RWPE1 (cell line): ENCODE measurements around the gene IRF4.

Source experiments
- CTCF ChIA-PET: fragments of 350-600 bp; sonication (Branson Sonifier 250); formaldehyde crosslinking; extraction: SDS; loops from one replicate; lab custom pipeline; 2021; lab: Yijun Ruan, JAX
- POLR2A ChIA-PET: fragments of 400-600 bp; formaldehyde crosslinking; extraction: SDS; loops from one replicate; lab custom pipeline; 2020; ENCODE audit warnings: antibody characterized with exemption; ENCODE audit not compliant: low non-redundant PET; lab: Yijun Ruan, JAX
- DNase-seq: peaks from one replicate; pipeline ENCODE4 v3.0.0; 2012; ENCODE audit warnings: low spot score
- H3K27ac ChIP-seq: fragments of 450-650 bp; 2 replicates; pipeline ENCODE4 v1.5.1; 2017
- CTCF ChIP-seq: fragments of 450-650 bp; conservative IDR thresholded peaks from 2 replicates; pipeline ENCODE4 v1.5.1; 2017; ENCODE audit warnings: low read depth, mild to moderate bottlenecking

The IRF4 gene

GRCh38 chr6:357791-358341 is 33.7 kb upstream of the IRF4 start:
- TF ChIP-seq CTCF: no peak
- no peak for DNase-seq
- no peak overlapping the region for H3K27ac ChIP-seq
- CTCF ChIA-PET: no interaction called here
- POLR2A ChIA-PET: no interaction called here

- no peak overlapping the region for H3K27ac ChIP-seq
- POLR2A ChIA-PET: no interaction called here
- CTCF ChIA-PET: no interaction called here
- no peak for TF ChIP-seq CTCF
- no peak for DNase-seq
These were observed 33.1 kb upstream of the IRF4 start for GRCh38 chr6:358432-358831.

DNA sequence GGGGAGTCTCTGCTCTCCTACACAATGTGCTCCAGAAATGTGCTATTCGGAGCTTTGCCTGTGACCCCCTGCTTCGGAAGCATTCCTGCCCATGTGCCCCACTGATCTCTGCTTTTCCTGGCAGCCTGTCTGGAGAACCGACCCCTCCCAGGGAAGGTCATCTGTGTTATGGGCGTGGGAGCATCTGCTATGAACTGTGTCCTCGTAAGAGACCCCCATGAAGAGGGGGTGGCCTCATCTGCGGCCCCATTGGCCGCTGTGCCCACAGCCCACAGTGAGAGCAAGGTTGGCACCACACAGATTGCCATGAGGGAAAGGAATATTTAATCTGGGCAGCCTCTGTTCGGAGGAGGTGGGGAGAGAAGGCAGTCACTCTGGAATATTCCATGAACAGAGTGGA is 32.7 kb upstream of the IRF4 start:
- DNase-seq: no peak
- ChIA-PET CTCF (no interaction called here), POLR2A (no interaction called here)

GRCh38 chr6:359261-360035 is 32.1 kb upstream of the IRF4 start:
- ChIA-PET CTCF (no interaction called here), POLR2A (no interaction called here)
- no peak overlapping the region for H3K27ac ChIP-seq
- no peak for TF ChIP-seq CTCF
- no peak for DNase-seq

More for the DNA sequence above, 32.7 kb upstream of the IRF4 start:
- H3K27ac ChIP-seq: no peak overlapping the region
- TF ChIP-seq CTCF: no peak

- TF ChIP-seq CTCF: no peak
- POLR2A ChIA-PET: no interaction called here
- CTCF ChIA-PET: no interaction called here
- H3K27ac ChIP-seq: no peak overlapping the region
- DNase-seq: no peak
These were observed 31.2 kb upstream of the IRF4 start for GRCh38 chr6:360349-360748.

DNA sequence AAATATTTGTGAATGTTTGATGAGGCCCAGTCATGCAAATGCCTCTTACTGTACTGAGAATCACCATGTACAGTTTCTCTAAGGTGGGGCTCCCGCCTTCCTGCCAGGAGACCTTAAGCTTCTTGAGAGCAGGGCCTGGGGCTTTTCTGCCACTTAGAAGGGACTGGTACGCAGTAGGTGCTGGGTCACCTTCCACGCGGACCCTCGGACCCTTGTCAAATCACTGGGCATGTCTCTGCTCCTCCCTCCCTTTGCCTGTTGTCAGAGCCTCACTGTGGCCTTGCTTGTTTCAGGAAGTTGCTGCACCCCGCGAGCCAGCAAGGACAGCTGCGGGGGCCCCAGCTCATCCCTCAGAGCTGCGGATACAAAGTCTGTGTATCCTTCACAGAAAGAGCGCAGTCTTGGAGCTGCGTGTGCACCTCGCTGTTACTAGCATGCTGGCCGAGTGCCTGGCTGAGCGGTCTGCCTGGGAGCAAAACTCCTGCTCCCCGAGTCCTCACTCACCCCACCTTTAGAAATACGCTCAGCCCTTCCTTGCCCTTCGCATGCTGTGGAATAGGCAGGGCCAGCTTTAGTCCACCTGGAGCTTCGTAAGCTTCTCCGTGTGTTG is 30.7 kb upstream of the IRF4 start:
- no peak for TF ChIP-seq CTCF
- ChIA-PET CTCF (no interaction called here), POLR2A (no interaction called here)
- DNase-seq: no peak
- no peak overlapping the region for H3K27ac ChIP-seq
